H9 (cell line): ENCODE measurements around the gene MSH3. TPM values are rescaled to one million over a fixed set of nuclear protein-coding genes. Genes with fewer than 3 reads are reported as not detected.

Experiments used
- DNase-seq: peaks from one replicate; pipeline ENCODE4 v3.0.0-alpha.2; 2017
- H2AFZ ChIP-seq: one replicate; pipeline ENCODE4 v1.6.1; 2013; ENCODE audit warnings: mild to moderate bottlenecking, low read length, control low read depth, moderate library complexity
- H2AK5ac ChIP-seq: 2 replicates; pipeline ENCODE4 v1.6.1; 2013; ENCODE audit warnings: low read length, control low read depth, mixed read lengths; ENCODE audit not compliant: insufficient read length
- H2BK120ac ChIP-seq: one replicate; pipeline ENCODE4 v1.6.1; 2013; ENCODE audit warnings: low read depth, mild to moderate bottlenecking, low read length, control low read depth, inconsistent platforms; ENCODE audit not compliant: poor library complexity, severe bottlenecking
- H2BK12ac ChIP-seq: 2 replicates; pipeline ENCODE4 v1.6.1; 2013; ENCODE audit warnings: low read length, control low read depth, mixed read lengths, low read depth; ENCODE audit not compliant: insufficient read length
- H2BK15ac ChIP-seq: 2 replicates; pipeline ENCODE4 v1.6.1; 2013; ENCODE audit warnings: low read depth, low read length, control low read depth
- H2BK20ac ChIP-seq: one replicate; pipeline ENCODE4 v1.6.1; 2013; ENCODE audit warnings: low read depth, mild to moderate bottlenecking, low read length, control low read depth, inconsistent platforms; ENCODE audit not compliant: poor library complexity, severe bottlenecking
- H2BK5ac ChIP-seq: 2 replicates; pipeline ENCODE4 v1.6.1; 2013; ENCODE audit warnings: low read length, control low read depth, mixed read lengths; ENCODE audit not compliant: insufficient read length
- H3K14ac ChIP-seq: 2 replicates; pipeline ENCODE4 v1.6.1; 2013; ENCODE audit warnings: low read length, control low read depth; ENCODE audit not compliant: insufficient read depth
- H3K18ac ChIP-seq: 2 replicates; pipeline ENCODE4 v1.6.1; 2013; ENCODE audit warnings: low read depth, mild to moderate bottlenecking, mixed read lengths, low read length, control low read depth; ENCODE audit not compliant: insufficient read length
- H3K23ac ChIP-seq: 2 replicates; pipeline ENCODE4 v1.6.1; 2013; ENCODE audit warnings: low read length, control low read depth, mixed read lengths, low read depth; ENCODE audit not compliant: insufficient read length
- H3K23me2 ChIP-seq: 2 replicates; pipeline ENCODE4 v1.6.1; 2013; ENCODE audit warnings: low read depth, mild to moderate bottlenecking, mixed read lengths, low read length, control low read depth; ENCODE audit not compliant: insufficient read length, poor library complexity, severe bottlenecking
- H3K27ac ChIP-seq: 2 replicates; pipeline ENCODE4 v1.5.1; 2013; ENCODE audit warnings: low read length, control low read depth, mixed read lengths, low read depth; ENCODE audit not compliant: insufficient read length
- H3K27me3 ChIP-seq: 2 replicates; pipeline ENCODE4 v1.6.1; 2013; ENCODE audit warnings: low read length, control low read depth, inconsistent platforms; ENCODE audit not compliant: insufficient read depth
- H3K4ac ChIP-seq: 2 replicates; pipeline ENCODE4 v1.6.1; 2013; ENCODE audit warnings: low read depth, mild to moderate bottlenecking, control low read depth, inconsistent platforms, low read length, moderate library complexity
- H3K4me1 ChIP-seq: 2 replicates; pipeline ENCODE4 v1.6.1; 2013; ENCODE audit warnings: low read length, control low read depth, inconsistent platforms; ENCODE audit not compliant: insufficient read depth
- H3K4me2 ChIP-seq: 2 replicates; pipeline ENCODE4 v1.6.1; 2013; ENCODE audit warnings: low read length, control low read depth, mixed read lengths; ENCODE audit not compliant: insufficient read length, insufficient read depth
- H3K56ac ChIP-seq: 2 replicates; pipeline ENCODE4 v1.6.1; 2013; ENCODE audit warnings: low read depth, mild to moderate bottlenecking, mixed read lengths, low read length, control low read depth; ENCODE audit not compliant: insufficient read length
- H3K79me1 ChIP-seq: 2 replicates; pipeline ENCODE4 v1.6.1; 2013; ENCODE audit warnings: low read depth, mild to moderate bottlenecking, moderate library complexity, low read length, control low read depth, inconsistent platforms; ENCODE audit not compliant: insufficient read depth, poor library complexity, severe bottlenecking
- H3K79me2 ChIP-seq: 2 replicates; pipeline ENCODE4 v1.6.1; 2013; ENCODE audit warnings: low read length, control low read depth, inconsistent platforms; ENCODE audit not compliant: insufficient read depth
- H3K9ac ChIP-seq: 2 replicates; pipeline ENCODE4 v1.6.1; 2013; ENCODE audit warnings: low read length, control low read depth, mixed read lengths; ENCODE audit not compliant: insufficient read length; ENCODE audit errors: extremely low read depth
- H3K9me3 ChIP-seq: one replicate; pipeline ENCODE4 v1.6.1; 2013; ENCODE audit warnings: low read depth, low read length, inconsistent platforms; ENCODE audit not compliant: control insufficient read depth
- H3T11ph ChIP-seq: one replicate; pipeline ENCODE4 v1.6.1; 2013; ENCODE audit warnings: mild to moderate bottlenecking, low read length, control low read depth, inconsistent platforms
- H4K20me1 ChIP-seq: one replicate; pipeline ENCODE4 v1.6.1; 2013; ENCODE audit not compliant: control insufficient read depth, insufficient read length, insufficient read depth
- H4K5ac ChIP-seq: 2 replicates; pipeline ENCODE4 v1.6.1; 2013; ENCODE audit warnings: low read depth, mild to moderate bottlenecking, mixed read lengths, low read length, control low read depth; ENCODE audit not compliant: insufficient read length
- H4K8ac ChIP-seq: replicated peaks from 2 replicates; pipeline ENCODE4 v1.6.1; 2013; ENCODE audit warnings: low read length, control low read depth, mixed read lengths, low read depth; ENCODE audit not compliant: insufficient read length
- H4K91ac ChIP-seq: 2 replicates; pipeline ENCODE4 v1.6.1; 2013; ENCODE audit warnings: low read depth, mild to moderate bottlenecking, moderate library complexity, mixed read lengths, low read length, control low read depth; ENCODE audit not compliant: insufficient read length
- H3K27ac Mint-ChIP-seq, 3 experiments: 2 replicates in 2 of 3; 3 replicates in 1 of 3; pipeline ENCODE4 v1.8.0; 2020 to 2021; ENCODE audit warnings: mixed read lengths in 3 of 3, mild to moderate bottlenecking in 1 of 3, moderate library complexity in 1 of 3
- H3K27me3 Mint-ChIP-seq: 2 replicates; pipeline ENCODE4 v1.8.0; 2021; ENCODE audit warnings: low read depth, mild to moderate bottlenecking, moderate library complexity, mixed read lengths
- H3K36me3 Mint-ChIP-seq, 3 experiments: 2 replicates in 2 of 3; 3 replicates in 1 of 3; pipeline ENCODE4 v1.8.0; 2020 to 2021; ENCODE audit warnings: low read depth in 3 of 3, mixed read lengths in 3 of 3; ENCODE audit not compliant: insufficient read depth in 1 of 3
- H3K4me1 Mint-ChIP-seq, 2 experiments: 2 replicates each; pipeline ENCODE4 v1.8.0; 2020; ENCODE audit warnings: mixed read lengths in 2 of 2
- H3K4me3 Mint-ChIP-seq, 2 experiments: 2 replicates in 1 of 2; 3 replicates in 1 of 2; pipeline ENCODE4 v1.8.0; 2020 to 2021; ENCODE audit warnings: mild to moderate bottlenecking in 2 of 2, mixed read lengths in 2 of 2, moderate library complexity in 1 of 2
- H3K9me3 Mint-ChIP-seq, 2 experiments: 2 replicates in 1 of 2; 3 replicates in 1 of 2; pipeline ENCODE4 v1.8.0; 2020; ENCODE audit warnings: mild to moderate bottlenecking in 2 of 2, mixed read lengths in 2 of 2, moderate library complexity in 1 of 2
- total RNA-seq: library from RNA; stranded (reverse); gene quantifications from 2 replicates; pipeline ENCODE4 v1.2.1, GENCODE V29; 2021
- TF ChIP-seq, protein P1 (sequence below): fragments of 200-600 bp; sonication (generic); conservative IDR thresholded peaks from 3 replicates; pipeline ENCODE4 v1.8.0; 2021; ENCODE audit warnings: antibody characterized with exemption, mild to moderate bottlenecking

MSH3 gene
- total RNA-seq, 1 experiment from 2014 or later = 17.3 TPM

DNA sequence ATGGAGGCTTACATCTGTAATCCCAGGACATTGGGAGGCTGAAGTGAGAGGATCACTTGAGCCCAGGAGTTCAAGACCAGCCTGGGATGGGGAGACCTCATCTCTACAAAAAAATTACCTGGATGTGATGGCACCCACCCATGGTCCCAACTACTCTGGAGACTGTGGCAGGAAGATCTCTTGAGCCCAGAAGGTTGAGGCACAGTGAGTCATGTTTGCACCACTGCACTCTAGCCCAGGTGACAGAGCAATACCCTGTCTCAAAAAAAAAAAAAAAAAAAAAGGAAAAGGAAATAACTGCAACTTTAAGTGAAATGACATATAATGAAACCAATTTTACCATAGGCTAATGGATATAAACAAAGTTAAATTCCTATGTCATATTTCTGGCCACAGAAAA is 152.5 kb downstream of the MSH3 start:
- Histone ChIP-seq H2AK5ac (no peak overlapping the region), H4K5ac (no peak overlapping the region), H3K4me1 (no peaks in the 10 kb centered on the region), H3K4me2 (no peak overlapping the region), H3K9me3 (no peaks in the 10 kb centered on the region), H2BK5ac (no peak overlapping the region), H3K14ac (no peak overlapping the region), H3K23me2 (no peaks in the 10 kb centered on the region), H4K20me1 (no peaks in the 10 kb centered on the region), H4K91ac (no peak overlapping the region), H3K27ac (no peak overlapping the region), H3K23ac (no peak overlapping the region), H3T11ph (no peak overlapping the region), H2BK12ac (no peak overlapping the region), H3K79me2 (no peaks in the 10 kb centered on the region), H2BK20ac (no peak overlapping the region), H3K27me3 (no peaks in the 10 kb centered on the region), H3K9ac (no peak overlapping the region), H2BK15ac (no peak overlapping the region), H2BK120ac (no peak overlapping the region), H3K56ac (no peak overlapping the region), H3K4ac (no peak overlapping the region), H3K18ac (no peak overlapping the region), H2AFZ (no peak overlapping the region), H4K8ac (no peak overlapping the region), H3K79me1 (no peaks in the 10 kb centered on the region)
- Mint-ChIP-seq H3K36me3 (peaks cover 0 to 6% (median 4%) of the 10 kb centered on the region in 3 experiments; a peak in 3 of 7 replicates), H3K4me1 (peaks cover 2 to 3% of the 10 kb centered on the region in 2 experiments; a peak in 2 of 4 replicates), H3K27me3 (no peaks in the 10 kb centered on the region), H3K27ac (peak overlapping the region in 1 of 3 experiments; percentile 82; a peak in 1 of 7 replicates), H3K9me3 (no peaks in the 10 kb centered on the region), H3K4me3 (no peak overlapping the region)
- no peak for DNase-seq
- TF ChIP-seq, protein P1, sequence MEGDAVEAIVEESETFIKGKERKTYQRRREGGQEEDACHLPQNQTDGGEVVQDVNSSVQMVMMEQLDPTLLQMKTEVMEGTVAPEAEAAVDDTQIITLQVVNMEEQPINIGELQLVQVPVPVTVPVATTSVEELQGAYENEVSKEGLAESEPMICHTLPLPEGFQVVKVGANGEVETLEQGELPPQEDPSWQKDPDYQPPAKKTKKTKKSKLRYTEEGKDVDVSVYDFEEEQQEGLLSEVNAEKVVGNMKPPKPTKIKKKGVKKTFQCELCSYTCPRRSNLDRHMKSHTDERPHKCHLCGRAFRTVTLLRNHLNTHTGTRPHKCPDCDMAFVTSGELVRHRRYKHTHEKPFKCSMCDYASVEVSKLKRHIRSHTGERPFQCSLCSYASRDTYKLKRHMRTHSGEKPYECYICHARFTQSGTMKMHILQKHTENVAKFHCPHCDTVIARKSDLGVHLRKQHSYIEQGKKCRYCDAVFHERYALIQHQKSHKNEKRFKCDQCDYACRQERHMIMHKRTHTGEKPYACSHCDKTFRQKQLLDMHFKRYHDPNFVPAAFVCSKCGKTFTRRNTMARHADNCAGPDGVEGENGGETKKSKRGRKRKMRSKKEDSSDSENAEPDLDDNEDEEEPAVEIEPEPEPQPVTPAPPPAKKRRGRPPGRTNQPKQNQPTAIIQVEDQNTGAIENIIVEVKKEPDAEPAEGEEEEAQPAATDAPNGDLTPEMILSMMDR = no peak
